ENCODE results near the gene U2AF1L4. TPM values are rescaled to one million over a fixed set of nuclear protein-coding genes. Genes with fewer than 3 reads are reported as not detected.
A peak's percentile ranks its signal among the peaks of the same experiment; 100 is the strongest.

U2AF1L4 gene
- total RNA-seq = 10.1 TPM

GRCh38 chr19:35745328-35746086 is at the start of gene U2AF1L4, which contains the start of gene PSENEN:
TSS of gene U2AF1L4 (minus strand) at chr19:35745418. CDS start at chr19:35745391, 27 bp downstream.
TSS of gene PSENEN (plus strand) at chr19:35745651. CDS start at chr19:35745931, 280 bp downstream.
- ATAC-seq = peak; percentile 82

- ATAC-seq = no peak
These were observed 48.4 kb upstream of the U2AF1L4 start for GRCh38 chr19:35793381-35794165.

- ATAC-seq = no peak
These were observed 47.7 kb upstream of the U2AF1L4 start for GRCh38 chr19:35792888-35793287.

GRCh38 chr19:35792312-35792711 is 47.1 kb upstream of the U2AF1L4 start:
- no peak for ATAC-seq

- no peak for ATAC-seq
These were observed 46.6 kb upstream of the U2AF1L4 start for GRCh38 chr19:35791814-35792279.

GRCh38 chr19:35790981-35791813 is 46.0 kb upstream of the U2AF1L4 start:
- ATAC-seq = no peak

GRCh38 chr19:35789978-35790944 is 45.0 kb upstream of the U2AF1L4 start:
- no peak for ATAC-seq

GRCh38 chr19:35789195-35789977 is 44.2 kb upstream of the U2AF1L4 start:
- ATAC-seq = no peak

- ATAC-seq = no peak
These were observed 43.2 kb upstream of the U2AF1L4 start for GRCh38 chr19:35788205-35788960.

GRCh38 chr19:35787227-35787799 is 42.1 kb upstream of the U2AF1L4 start:
- no peak for ATAC-seq

- ATAC-seq = no peak
These were observed 41.3 kb upstream of the U2AF1L4 start for GRCh38 chr19:35786299-35787160.

- ATAC-seq = no peak
These were observed 40.1 kb upstream of the U2AF1L4 start for GRCh38 chr19:35785339-35785627.

- ATAC-seq = no peak
These were observed 39.5 kb upstream of the U2AF1L4 start for GRCh38 chr19:35784503-35785338.

- no peak for ATAC-seq
These were observed 38.5 kb upstream of the U2AF1L4 start for GRCh38 chr19:35783469-35784434.

- ATAC-seq = no peak
These were observed 37.4 kb upstream of the U2AF1L4 start for GRCh38 chr19:35782589-35782988.

GRCh38 chr19:35781650-35782049 is 36.4 kb upstream of the U2AF1L4 start:
- ATAC-seq = no peak

All from esophagus mucosa (tissue), 1 donor.